Stimulated activated CD4-positive, alpha-beta T cell treated with anti-CD3 and anti-CD28 coated beads, Interleukin-1b, Interleukin-23, amount 100 ng/mL, for 1 hour (primary cell): ENCODE results near the gene FAM111B.
"Not testable (repeated sequence)": the region's sequence is repeated elsewhere in the genome, so short reads cannot be mapped to it uniquely, and the experiment has no call there.

Experiments
- DNase-seq, 2 donors: peaks; one replicate each; pipeline ENCODE4 v3.0.0-alpha.2; 2020; ENCODE audit warnings: low read depth in 2 of 2

FAM111B gene

GRCh38 chr11:59102259-59102765, 4.7 kb upstream of the FAM111B start:
- DNase-seq: peak in 1 of 2 donors; percentile 10

GRCh38 chr11:59107721-59108120, 684 bp downstream of the FAM111B start:
- not testable (repeated sequence) for DNase-seq

- DNase-seq: no peak
These were observed 5.5 kb downstream of the FAM111B start for GRCh38 chr11:59112494-59112893.

DNA sequence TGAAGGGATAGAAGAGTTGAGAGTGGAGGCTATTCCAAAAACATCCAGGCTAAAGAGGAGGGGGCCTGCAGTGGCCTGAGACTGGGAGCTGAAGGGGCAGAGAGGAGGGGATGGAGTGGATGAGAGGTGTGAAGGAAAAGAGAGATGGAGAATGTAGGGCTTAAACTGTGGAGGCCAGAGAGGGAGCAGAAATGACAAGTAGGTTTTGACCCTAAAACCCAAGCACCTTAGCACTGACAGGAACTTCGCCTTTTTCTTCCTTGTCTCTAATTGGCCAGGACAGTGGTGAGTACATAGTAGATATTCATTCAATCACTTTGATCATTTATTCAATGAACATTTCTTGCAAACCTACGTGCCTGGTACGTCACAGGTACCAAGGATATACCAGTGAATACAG, 7.3 kb downstream of the FAM111B start:
- DNase-seq: no peak

DNA sequence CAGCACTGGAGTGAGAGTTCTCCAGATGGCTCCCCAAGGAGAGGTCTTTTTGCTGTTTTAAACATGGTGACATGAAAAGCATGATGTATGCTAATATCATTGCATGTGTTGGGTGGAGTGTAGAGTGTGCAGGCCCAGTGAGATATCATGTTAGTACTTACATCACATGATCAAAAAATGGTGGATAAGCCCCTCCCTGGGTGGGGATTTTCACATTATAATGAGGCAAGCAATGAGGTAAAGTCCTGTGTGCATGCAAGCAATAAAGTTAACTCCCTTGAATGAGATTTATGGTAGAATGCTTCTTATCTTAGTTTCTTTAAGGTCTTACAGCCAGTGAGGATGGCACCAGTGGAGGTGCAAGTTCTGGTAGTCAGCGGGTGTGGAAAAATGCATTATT, 8.5 kb downstream of the FAM111B start:
- no peak for DNase-seq

- DNase-seq: no peak
These were observed 10.7 kb downstream of the FAM111B start for GRCh38 chr11:59117774-59118173.

- no peak for DNase-seq
These were observed 12.8 kb downstream of the FAM111B start for GRCh38 chr11:59119826-59120225.

DNA sequence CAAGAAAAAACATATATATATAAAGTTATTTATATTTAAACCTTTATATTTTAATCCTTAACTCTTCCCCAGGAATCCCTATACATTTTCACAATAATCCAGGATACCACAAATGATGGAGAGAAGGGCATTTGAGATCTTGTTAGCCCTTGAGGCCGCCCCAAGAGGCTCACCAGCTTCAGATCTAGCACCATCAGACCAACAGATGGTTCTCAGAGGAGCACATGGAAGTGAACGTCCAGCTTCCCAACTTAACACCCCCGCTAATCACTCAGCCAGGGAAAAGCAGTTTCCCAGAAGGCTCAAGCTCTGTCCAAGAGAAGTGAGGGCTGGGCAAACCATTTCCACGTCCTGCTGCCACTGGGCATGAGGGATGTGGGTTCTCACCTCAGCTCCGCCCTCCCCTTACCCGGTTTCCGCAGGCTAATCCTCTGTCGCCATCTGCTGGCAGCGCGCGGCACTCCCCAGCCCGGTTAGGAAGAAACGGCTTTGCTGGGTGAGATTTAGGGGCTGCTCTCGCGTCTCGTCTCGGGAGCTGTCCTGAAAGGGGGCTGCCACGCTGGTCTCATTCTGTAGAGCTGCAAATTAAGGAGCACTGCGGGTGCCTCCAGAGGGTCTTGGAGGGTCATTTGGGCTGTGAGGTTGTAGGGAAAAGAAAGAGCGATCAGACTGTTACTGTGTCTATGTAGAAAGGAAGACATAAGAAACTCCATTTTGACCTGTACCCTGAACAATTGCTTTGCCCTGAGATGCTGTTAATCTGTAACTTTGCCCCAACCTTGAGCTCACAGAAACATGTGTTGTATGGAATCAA, 28.8 kb downstream of the FAM111B start:
- DNase-seq: peak; percentile 63 to 82

DNA sequence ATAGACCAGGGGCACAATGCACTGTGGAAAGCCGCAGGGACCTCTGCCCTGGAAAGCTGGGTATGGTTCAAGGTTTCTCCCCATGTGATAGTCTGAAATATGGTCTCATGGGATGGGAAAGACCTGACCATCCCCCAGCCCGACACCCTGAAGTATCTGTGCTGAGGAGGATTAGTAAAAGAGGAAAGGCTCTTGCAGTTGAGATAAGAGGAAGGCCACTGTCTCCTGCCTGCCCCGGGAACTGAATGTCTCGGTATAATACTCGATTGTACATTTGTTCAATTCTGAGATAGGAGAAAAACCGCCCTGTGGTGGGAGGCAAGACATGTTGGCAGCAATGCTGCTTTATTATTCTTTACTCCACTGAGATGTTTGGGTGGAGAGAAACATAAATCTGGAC, 29.5 kb downstream of the FAM111B start:
- not testable (repeated sequence) for DNase-seq

GRCh38 chr11:59137190-59137589, 30.2 kb downstream of the FAM111B start:
- no peak for DNase-seq

DNA sequence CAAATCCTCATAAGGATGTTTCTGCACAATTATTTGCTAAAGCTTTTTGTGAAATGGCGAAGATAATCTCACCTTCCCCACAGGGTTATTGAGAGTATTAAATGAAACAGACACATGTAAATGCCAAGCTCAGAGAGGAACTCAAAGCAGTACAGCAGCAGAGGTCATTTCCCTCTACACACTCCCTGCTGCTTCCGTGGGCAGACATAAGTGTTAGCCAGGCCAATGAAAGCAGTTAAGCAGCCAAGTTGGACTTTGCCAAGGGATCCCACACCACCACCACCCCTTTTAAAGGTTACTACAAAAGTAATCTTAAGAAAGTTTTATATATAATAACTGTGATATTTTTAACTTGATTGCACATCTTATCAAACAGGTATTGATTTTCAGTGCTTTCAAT, 31.6 kb downstream of the FAM111B start:
- no peak for DNase-seq

DNA sequence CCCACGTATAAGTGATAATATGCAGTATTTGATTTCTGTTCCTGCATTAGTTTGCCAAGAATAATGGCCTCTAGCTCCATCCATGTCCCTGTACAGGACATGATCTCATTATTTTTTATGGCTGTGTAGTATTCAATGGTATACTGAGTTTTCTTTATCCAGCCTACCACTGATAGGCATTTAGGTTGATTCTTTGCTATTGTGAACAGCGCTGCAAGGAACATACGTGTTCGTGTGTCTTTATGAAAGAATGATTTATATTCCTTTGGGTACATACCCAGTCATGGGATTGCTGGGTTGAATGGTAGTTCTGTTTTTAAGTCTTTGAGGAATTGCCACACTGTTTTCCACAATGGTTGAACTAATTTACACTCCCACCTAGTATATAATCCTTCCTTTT, 34.2 kb downstream of the FAM111B start:
- DNase-seq: no peak

DNA sequence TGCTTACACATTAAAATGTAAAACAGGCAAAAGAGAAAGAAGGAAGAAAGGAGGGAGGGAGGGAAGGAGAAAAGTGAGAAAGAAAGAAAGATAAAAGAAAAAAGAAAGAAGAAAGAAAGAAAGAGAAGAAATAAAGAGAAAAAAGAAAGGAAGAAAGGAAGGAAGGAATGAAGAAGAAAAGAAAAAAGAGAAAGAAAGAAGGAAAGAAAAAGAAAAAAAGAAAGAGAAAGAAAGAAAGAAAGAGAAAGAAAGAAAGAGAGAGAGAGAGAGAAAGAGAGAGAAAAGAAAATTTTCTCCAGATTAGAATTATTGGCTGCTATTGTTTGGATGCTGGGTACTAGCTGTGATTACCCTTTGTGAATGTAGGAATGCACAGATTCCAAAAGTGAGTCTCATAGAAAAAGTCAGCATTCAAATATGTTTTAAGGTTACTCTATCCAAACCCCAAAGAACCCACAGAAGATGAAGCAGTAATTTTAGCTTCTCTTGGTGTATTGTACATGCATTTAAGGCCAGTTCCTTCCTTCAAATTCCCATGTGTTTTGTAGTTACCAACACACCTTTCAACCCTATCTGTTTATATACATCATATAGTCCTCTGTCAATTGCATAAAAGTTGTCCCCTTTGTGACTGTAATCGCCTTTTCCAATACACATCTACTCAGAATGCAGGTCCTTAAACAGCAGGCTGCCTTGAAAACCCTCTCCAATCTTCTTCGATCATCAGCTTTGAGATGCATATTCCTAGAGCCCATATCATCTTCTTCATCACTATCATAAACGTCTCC, 34.8 kb downstream of the FAM111B start:
- no peak for DNase-seq

- peak; percentile 45 to 46 for DNase-seq
These were observed 35.8 kb downstream of the FAM111B start, which contains the start of gene FAM111A for GRCh38 chr11:59142530-59143507. Gene FAM111A (plus strand): TSS chr11:59142856. CDS start chr11:59148873, 6,017 bp downstream.

DNA sequence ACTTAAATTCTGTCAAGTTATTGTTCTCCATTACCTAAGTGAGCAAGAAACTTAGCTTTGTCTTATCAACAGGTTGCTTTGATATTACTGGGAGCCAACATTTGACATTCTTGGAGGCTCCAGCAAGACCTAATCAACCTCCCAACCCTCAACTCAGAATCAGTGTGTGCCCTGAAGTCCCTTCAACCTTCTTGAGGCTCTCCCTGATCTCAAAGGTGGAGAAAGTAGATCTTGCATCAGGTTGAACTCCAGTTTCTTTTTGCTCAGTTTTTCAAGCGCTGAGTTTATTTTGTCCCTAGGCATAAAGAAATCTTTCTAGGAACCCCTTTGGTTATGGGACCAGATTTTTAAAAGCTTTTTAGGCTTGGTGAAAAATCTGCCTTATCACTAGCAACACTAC, 37.1 kb downstream of the FAM111B start:
- no peak for DNase-seq

- peak; percentile 12 to 40 for DNase-seq
These were observed 37.7 kb downstream of the FAM111B start for GRCh38 chr11:59144579-59145345.

- DNase-seq: no peak
These were observed 38.5 kb downstream of the FAM111B start for GRCh38 chr11:59145534-59145933.

DNA sequence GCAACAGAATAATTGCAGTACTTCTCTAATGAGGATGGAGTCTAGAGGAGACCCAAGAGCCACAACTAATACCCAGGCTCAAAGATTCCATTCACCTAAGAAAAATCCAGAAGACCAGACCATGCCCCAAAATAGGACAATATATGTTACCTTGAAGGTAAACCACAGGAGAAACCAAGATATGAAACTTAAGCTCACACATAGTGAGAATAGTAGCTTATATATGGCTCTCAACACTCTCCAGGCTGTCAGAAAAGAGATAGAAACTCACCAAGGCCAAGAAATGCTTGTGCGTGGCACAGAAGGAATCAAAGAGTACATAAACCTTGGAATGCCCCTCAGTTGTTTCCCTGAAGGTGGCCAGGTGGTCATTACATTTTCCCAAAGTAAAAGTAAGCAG, 44.7 kb downstream of the FAM111B start:
- no peak for DNase-seq

DNA sequence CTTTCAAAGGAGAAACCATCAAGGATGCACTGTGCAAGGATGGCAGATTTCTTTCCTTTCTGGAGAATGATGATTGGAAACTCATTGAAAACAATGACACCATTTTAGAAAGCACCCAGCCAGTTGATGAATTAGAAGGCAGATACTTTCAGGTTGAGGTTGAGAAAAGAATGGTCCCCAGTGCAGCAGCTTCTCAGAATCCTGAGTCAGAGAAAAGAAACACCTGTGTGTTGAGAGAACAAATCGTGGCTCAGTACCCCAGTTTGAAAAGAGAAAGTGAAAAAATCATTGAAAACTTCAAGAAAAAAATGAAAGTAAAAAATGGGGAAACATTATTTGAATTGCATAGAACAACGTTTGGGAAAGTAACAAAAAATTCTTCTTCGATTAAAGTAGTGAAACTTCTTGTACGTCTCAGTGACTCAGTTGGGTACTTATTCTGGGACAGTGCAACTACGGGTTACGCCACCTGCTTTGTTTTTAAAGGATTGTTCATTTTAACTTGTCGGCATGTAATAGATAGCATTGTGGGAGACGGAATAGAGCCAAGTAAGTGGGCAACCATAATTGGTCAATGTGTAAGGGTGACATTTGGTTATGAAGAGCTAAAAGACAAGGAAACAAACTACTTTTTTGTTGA, 45.4 kb downstream of the FAM111B start:
- no peak for DNase-seq

GRCh38 chr11:59154610-59155009, 47.6 kb downstream of the FAM111B start:
- no peak for DNase-seq
